Muscle layer of colon (tissue), 2 donors: ENCODE results near the gene DMAC2L.
A peak's percentile ranks its signal among the peaks of the same experiment; 100 is the strongest.
"Not testable (repeated sequence)": the region's sequence is repeated elsewhere in the genome, so short reads cannot be mapped to it uniquely, and the experiment has no call there.

ENCODE experiments used
- H3K27ac ChIP-seq: one replicate; pipeline ENCODE4 v1.7.0; 2013; ENCODE audit warnings: low read depth, mild to moderate bottlenecking, low read length, moderate library complexity
- H3K27me3 ChIP-seq, 2 donors: one replicate each; pipeline ENCODE4 v1.7.0; 2013; ENCODE audit warnings: low read length in 2 of 2, mild to moderate bottlenecking in 2 of 2; ENCODE audit not compliant: insufficient read depth in 2 of 2, control insufficient read depth in 1 of 2
- H3K36me3 ChIP-seq: one replicate; pipeline ENCODE4 v1.7.0; 2013; ENCODE audit warnings: mild to moderate bottlenecking, low read length; ENCODE audit not compliant: insufficient read depth
- H3K4me1 ChIP-seq: one replicate; pipeline ENCODE4 v1.7.0; 2013; ENCODE audit warnings: mild to moderate bottlenecking, low read length; ENCODE audit not compliant: insufficient read depth
- H3K4me3 ChIP-seq, 2 donors: one replicate each; pipeline ENCODE4 v1.7.0; 2013; ENCODE audit warnings: low read length in 2 of 2, low read depth in 1 of 2, mild to moderate bottlenecking in 1 of 2, moderate library complexity in 1 of 2
- H3K9ac ChIP-seq: one replicate; pipeline ENCODE4 v1.7.0; 2013; ENCODE audit warnings: low read length
- H3K9me3 ChIP-seq: one replicate; pipeline ENCODE4 v1.7.0; 2013; ENCODE audit warnings: mild to moderate bottlenecking, low read length
- donor health status: abdominal sarcoma.
- donor health status: Adenocarcinoma of cecum.

The DMAC2L gene

DNA sequence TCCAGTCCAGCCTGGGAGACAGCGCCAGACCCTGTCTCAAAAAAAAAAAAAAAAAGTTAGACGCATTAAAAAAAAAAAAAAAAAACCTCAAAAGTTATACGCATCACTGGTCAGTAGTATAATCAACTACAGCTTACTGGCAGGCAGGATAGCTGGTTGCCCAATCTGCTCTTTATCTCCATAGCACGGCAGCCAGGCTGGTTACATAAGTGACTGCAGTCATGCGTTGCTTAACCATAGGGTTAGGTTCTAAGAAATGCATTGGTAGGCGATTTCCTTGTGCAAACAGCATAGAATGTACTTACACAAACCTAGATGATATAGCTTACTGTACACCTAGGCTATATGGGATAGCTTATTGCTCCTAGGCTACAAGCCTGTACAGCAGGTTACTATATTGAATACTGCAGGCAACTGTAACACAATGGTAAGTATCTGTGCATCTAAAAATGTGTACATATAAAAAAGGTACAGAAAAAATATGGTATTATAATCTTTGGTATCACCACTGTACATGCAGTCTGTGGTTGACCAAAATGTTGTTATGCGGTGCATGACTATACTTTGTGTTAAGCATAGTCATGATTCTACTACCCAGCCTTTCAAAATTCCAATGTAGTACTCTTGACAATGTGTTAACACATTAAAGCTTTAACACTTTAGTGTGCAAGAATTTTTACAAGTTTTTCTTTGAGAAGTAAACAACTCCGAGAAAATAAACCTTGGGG is 8.2 kb upstream of the DMAC2L start:
- H3K27ac ChIP-seq, result no peak overlapping the region
- H3K4me1 ChIP-seq, result no peaks in the 10 kb centered on the region

DNA sequence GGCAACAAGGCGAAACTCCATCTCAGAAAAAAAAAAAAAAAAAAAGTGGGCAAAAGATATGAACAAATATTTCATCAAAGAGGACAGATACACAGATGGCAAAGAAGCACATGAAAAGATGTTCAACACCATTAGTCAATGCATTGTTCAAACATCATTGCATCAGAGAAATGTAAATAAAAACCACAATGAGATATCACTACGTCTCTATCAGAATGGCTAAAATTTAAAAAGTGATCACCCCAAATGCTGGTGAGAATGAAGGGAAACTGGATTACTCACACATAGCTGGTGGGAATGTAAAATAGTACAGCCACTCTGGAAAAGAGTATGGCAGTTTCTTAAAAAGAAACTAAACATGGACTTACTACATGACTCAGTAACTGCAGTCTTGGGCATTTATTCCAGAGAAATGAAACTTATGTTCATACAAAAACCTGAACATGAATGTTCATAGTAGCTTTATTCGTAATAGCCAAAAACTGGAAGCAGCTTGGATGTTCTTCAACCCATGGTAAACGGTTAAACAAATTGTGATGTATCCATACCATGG is 3.7 kb upstream of the DMAC2L start:
- no peaks in the 10 kb centered on the region for H3K36me3 ChIP-seq
- H3K27ac ChIP-seq, result no peak overlapping the region
- H3K27me3 ChIP-seq, result no peaks in the 10 kb centered on the region
- H3K4me3 ChIP-seq, result no peak overlapping the region
- H3K4me1 ChIP-seq, result peaks cover 13% of the 10 kb centered on the region
- no peaks in the 10 kb centered on the region for H3K9me3 ChIP-seq
- no peak overlapping the region for H3K9ac ChIP-seq

More for the DNA sequence above, 8.2 kb upstream of the DMAC2L start:
- no peak overlapping the region for H3K4me3 ChIP-seq
- no peaks in the 10 kb centered on the region for H3K27me3 ChIP-seq
- no peak overlapping the region for H3K9ac ChIP-seq
- H3K9me3 ChIP-seq, result no peaks in the 10 kb centered on the region
- H3K36me3 ChIP-seq, result no peaks in the 10 kb centered on the region

DNA sequence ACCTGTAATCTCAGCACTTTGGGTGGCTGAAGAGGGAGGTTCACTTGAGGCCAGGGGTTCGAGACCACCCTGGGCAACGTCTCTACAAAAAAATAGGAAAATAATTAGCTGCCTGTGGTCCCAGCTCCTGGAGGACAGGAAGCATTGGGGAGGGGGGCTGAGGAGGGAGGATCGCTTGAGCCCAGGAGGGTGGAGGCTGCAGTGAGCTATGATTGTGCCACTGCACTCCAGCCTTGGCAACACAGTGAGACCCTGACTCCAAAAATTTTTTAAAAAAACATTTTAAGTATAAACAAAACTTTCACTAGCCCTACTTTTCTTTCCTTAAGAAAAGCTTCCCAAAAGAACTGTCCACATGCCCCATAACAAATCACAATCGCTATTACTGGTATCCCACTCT is 1.7 kb upstream of the DMAC2L start:
- no peak overlapping the region for H3K4me3 ChIP-seq
- peaks cover 15% of the 10 kb centered on the region for H3K4me1 ChIP-seq
- no peaks in the 10 kb centered on the region for H3K9me3 ChIP-seq
- no peak overlapping the region for H3K9ac ChIP-seq
- no peaks in the 10 kb centered on the region for H3K27me3 ChIP-seq
- no peaks in the 10 kb centered on the region for H3K36me3 ChIP-seq
- H3K27ac ChIP-seq, result no peak overlapping the region

DNA sequence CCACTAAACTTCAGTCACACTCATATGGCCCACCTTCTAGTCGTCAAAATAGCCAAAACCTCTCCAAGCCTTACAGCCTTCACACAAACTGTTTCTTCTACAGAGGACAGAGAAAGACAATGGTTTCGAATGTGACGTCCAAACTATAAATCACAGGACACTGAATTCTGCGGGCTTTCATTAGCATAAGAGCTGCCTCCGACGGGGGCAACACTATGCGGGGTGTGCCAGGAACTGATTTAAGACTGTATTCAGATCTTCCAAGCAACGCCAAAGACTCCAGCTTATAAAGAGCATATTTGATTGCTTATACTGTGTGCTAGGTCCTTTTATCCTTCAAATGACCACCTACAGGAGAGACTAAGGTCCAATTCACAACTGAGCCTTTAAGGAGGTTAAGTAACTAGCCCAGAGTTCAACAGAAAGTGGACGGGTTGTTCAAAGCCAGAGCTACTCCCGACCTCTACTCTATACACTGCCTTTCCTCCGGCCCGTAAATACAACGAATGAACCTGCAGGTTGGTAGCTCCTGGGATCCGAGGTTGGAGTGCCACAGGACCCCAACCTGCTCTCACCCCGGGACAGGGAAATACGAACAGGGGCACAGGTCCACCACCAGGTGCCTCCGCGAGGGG is 670 bp upstream of the DMAC2L start:
- no peaks in the 10 kb centered on the region for H3K9me3 ChIP-seq
- peaks cover 15% of the 10 kb centered on the region for H3K4me1 ChIP-seq
- H3K27me3 ChIP-seq, result no peaks in the 10 kb centered on the region
- H3K4me3 ChIP-seq, result peak overlapping the region; percentile 28 to 94
- no peaks in the 10 kb centered on the region for H3K36me3 ChIP-seq
- H3K27ac ChIP-seq, result peak overlapping the region; percentile 44
- peak overlapping the region; percentile 63 for H3K9ac ChIP-seq

DNA sequence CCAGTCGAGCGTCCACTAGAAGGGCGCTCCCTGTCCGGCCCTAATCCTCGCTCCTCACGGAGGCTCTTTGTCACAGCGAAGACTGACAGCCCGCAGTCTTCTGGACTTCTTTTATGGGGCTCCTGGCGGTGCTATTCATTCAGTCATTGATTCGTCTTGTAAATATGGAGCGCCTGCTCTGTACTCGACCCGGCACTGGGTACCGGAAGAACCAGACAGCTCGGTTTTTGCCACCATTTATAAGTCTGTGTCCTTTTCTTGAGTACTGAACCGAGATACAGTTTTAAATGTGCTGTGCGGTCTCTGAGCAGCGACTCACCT is 570 bp downstream of the DMAC2L start:
- no peaks in the 10 kb centered on the region for H3K36me3 ChIP-seq
- H3K27ac ChIP-seq, result peak overlapping the region; percentile 92
- peak overlapping the region; percentile 74 to 94 for H3K4me3 ChIP-seq
- H3K4me1 ChIP-seq, result peaks cover 15% of the 10 kb centered on the region
- H3K9ac ChIP-seq, result peak overlapping the region; percentile 45
- no peaks in the 10 kb centered on the region for H3K9me3 ChIP-seq
- H3K27me3 ChIP-seq, result no peaks in the 10 kb centered on the region

DNA sequence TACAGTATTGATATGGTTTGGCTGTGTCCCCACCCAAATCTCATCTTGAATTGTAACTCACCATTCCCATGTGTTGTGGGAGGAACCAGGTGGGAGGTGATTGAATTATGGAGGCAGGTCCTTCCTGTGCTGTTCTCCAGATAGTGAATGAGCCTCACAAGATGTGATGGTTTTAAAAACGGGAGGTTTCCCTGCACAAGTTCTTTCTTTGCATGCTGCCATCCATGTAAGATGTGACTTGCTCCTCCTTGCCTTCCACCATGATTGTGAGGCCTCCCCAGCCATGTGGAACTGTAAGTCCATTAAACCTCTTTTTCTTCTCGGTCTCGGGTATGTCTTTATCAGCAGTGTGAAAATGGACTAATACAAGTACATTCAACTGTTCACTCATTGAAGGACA is 2.0 kb downstream of the DMAC2L start:
- H3K36me3 ChIP-seq, H3K9ac ChIP-seq, H3K4me3 ChIP-seq, H3K27me3 ChIP-seq, H3K9me3 ChIP-seq, H3K27ac ChIP-seq: not testable (repeated sequence)
- H3K4me1 ChIP-seq, result peaks cover 15% of the 10 kb centered on the region

DNA sequence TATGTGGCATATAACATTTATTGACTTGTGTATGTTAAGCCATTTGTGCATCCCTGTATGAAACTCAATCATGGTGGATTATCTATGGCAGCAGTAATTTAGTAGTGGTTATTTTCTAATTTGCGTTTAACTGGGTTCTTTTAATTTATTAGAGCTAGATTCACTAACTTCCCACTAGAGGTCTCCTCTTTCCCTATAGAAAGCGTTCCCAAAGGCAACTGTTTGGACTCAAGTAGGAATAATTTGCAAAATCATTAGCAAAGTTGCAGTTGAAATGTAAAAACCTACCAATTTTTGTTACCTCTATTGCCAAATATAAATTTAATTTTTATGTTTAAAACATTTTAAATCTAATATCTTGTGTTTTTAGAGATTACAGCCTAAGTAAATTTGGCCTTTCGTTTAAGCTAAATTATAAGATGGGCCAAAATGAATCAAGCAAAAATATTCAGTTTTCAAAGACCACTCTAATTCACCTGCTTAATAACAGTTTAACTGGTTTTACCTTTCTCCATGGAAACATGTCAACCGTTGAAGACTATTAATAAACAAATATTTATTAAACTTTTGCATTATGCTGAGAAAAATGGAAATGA is 6.0 kb downstream of the DMAC2L start:
- Histone ChIP-seq H3K9me3 (no peaks in the 10 kb centered on the region), H3K4me1 (peaks cover 10% of the 10 kb centered on the region), H3K27me3 (no peaks in the 10 kb centered on the region), H3K36me3 (no peaks in the 10 kb centered on the region), H3K27ac (no peak overlapping the region), H3K4me3 (no peak overlapping the region), H3K9ac (no peak overlapping the region)

DNA sequence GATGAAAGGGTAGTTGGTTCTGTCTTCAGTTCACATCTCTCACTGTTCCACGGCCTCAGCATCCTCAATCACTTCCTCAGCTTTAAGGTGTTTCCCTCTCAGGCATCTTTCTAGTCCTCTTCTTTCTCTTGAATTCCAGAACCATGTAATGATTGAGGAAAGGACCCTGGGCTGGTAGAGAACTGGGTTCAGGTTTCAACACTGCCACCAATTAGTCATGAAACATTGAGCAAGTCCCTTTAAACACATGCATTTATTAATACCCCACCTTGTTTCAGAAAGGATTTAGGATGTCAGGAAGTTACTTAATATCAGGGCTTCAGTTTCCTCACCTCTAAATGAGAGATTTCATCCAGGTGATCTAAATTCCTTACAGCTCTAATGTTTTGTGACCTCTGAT is 7.2 kb downstream of the DMAC2L start:
- H3K4me1 ChIP-seq, result peaks cover 5% of the 10 kb centered on the region
- H3K9me3 ChIP-seq, result no peaks in the 10 kb centered on the region
- no peak overlapping the region for H3K4me3 ChIP-seq
- H3K36me3 ChIP-seq, result no peaks in the 10 kb centered on the region
- no peaks in the 10 kb centered on the region for H3K27me3 ChIP-seq
- H3K9ac ChIP-seq, result no peak overlapping the region
- no peak overlapping the region for H3K27ac ChIP-seq

DNA sequence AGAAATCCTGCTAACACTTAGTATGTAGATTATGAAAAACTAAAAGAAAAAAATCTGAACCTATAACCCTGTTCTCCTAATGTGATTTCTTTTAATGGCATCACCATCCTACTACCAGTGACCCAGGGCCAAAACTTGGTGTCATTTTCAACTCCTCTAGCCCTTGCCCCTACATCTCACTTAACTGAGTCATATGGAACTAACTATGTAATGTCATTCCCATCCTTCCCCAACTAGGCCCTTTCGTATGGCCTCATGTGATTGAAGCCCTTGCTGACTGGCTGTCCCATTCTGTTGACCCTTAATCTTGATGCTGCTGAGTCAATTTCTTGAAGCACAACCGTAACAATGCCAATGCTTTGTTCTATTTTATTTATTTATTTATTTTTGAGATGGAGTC is 7.6 kb downstream of the DMAC2L start:
- no peaks in the 10 kb centered on the region for H3K36me3 ChIP-seq
- H3K9me3 ChIP-seq, result no peaks in the 10 kb centered on the region
- peaks cover 5% of the 10 kb centered on the region for H3K4me1 ChIP-seq
- H3K9ac ChIP-seq, result no peak overlapping the region
- H3K27ac ChIP-seq, result no peak overlapping the region
- H3K27me3 ChIP-seq, result no peaks in the 10 kb centered on the region
- no peak overlapping the region for H3K4me3 ChIP-seq

DNA sequence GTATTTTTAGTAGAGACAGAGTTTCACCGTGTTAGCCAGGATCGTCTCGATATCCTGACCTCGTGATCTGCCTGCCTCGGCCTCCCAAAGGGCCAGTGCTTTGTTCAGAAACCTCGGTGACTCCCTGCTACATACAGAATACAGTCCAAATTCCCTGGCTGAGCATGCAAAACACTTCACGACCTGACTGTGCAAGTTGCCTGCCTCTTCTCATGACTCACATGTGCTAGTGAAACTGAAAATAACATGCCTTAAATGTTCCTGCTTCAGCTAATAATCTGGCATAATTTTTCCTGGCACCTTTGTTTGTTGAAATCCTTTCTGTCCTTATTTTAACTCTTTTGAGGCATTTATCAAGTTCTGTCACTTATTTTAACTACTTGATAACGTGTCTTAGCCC is 8.2 kb downstream of the DMAC2L start:
- H3K36me3 ChIP-seq, result no peaks in the 10 kb centered on the region
- H3K9ac ChIP-seq, result no peak overlapping the region

DNA sequence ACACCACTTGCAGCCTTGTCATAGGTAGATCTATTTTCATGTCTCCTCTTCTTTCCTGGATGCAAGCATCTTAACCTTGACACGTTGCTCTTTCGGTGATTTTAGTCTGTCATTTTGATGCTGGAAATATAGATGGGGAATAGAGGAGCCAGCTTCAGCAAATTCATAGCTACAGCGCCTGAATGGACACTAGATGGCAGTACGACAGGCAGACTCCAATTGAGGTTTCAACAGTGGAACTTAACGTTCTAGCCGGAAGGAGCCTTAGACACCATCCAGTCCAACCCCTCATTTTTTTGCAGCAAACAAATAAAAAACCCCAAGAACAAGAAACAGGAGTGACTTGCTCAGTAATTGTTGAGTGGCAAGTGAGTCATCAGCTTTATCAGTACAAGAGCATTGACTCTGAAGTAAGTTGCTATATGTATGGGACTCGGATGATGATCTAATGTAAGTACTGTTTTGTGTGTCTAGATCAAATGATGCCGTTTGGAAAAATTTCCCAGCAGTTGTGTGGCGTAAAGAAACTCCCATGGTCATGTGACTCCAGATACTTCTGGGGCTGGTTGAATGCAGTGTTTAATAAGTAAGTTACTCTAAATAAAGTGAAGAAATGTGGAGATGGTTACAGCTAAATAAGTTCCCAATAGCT is 9.0 kb downstream of the DMAC2L start:
- peak overlapping the region; percentile 65 for H3K27ac ChIP-seq
- no peaks in the 10 kb centered on the region for H3K9me3 ChIP-seq
- no peaks in the 10 kb centered on the region for H3K36me3 ChIP-seq
- H3K4me3 ChIP-seq, result peak overlapping the region in 1 of 2 donors; percentile 29
- no peak overlapping the region for H3K9ac ChIP-seq
- peaks cover 5% of the 10 kb centered on the region for H3K4me1 ChIP-seq
- H3K27me3 ChIP-seq, result no peaks in the 10 kb centered on the region

More for the DNA sequence above, 8.2 kb downstream of the DMAC2L start:
- H3K9me3 ChIP-seq, result no peaks in the 10 kb centered on the region
- H3K4me1 ChIP-seq, result peaks cover 5% of the 10 kb centered on the region
- no peaks in the 10 kb centered on the region for H3K27me3 ChIP-seq
- H3K4me3 ChIP-seq, result no peak overlapping the region
- no peak overlapping the region for H3K27ac ChIP-seq
